Stimulated activated CD8-positive, alpha-beta memory T cell treated with anti-CD3 and anti-CD28 coated beads, Interleukin-4, amount 100 ng/mL, for 24 hours (primary cell): ENCODE measurements around the gene WDR41.

ENCODE experiments used
- DNase-seq: peaks from one replicate; pipeline ENCODE4 v3.0.0-alpha.2; 2020; ENCODE audit warnings: low read depth

WDR41 gene

GRCh38 chr5:77448831-77449230 is 43.3 kb downstream of the WDR41 start:
- DNase-seq, result no peak

DNA sequence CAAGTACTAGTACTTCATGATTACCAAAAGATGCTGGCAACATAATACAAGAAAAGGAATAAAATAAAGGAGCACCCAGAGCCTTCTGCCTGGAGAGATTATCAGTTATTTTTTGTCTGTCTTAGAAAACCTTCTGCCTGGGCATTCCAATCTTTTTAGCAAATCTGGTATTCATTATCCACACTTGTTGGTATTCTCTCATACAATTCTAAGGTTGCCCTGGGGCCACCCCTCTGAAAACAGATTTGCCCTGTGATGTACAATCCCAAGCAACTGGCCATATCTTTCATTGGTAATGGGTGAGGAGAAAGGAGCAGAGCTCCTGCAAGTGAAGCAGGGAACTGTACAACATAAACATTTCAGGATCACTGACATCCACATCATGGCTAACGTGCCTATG is 47.8 kb downstream of the WDR41 start:
- DNase-seq, result no peak

DNA sequence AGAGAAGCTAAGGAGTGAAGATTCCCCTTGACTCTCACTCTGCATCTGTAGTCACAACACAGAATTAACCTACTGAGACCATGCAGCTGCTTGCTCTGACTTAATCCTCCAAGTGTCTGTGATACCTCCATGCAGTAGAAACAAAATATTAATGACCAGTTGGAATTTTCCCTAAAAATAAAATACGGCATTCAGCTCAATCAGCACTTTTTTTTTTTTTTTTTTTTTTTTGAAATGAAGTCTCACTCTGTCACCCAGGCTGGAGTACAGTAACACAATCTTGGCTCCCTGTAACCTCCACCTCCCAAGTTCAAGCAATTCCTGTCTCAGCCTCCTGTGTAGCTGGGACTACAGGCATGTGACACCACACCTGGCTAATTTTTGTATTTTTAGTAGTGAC is 48.4 kb downstream of the WDR41 start:
- DNase-seq, result no peak

- no peak for DNase-seq
These were observed 54.0 kb downstream of the WDR41 start for GRCh38 chr5:77438071-77438470.

- DNase-seq, result no peak
These were observed 54.9 kb downstream of the WDR41 start for GRCh38 chr5:77437194-77437593.

DNA sequence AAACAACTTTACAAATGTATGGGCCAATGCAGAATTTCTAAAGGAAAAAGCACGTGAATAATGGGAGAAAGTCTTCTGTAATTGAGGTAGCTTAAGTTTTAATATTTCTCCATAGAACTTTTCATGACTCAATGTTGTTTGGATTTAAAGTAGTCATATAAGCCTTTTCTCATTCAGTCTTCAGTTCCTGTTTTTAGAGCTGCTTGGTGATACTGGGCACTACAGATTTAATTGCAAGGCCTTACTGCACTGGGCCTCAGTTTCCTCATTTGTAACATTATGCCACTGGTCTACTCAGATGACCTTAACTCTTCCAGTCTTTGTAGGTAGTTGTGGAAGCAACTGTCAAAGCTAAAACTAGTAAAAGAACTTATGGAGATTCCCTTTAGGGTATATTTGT is 60.4 kb downstream of the WDR41 start:
- no peak for DNase-seq

DNA sequence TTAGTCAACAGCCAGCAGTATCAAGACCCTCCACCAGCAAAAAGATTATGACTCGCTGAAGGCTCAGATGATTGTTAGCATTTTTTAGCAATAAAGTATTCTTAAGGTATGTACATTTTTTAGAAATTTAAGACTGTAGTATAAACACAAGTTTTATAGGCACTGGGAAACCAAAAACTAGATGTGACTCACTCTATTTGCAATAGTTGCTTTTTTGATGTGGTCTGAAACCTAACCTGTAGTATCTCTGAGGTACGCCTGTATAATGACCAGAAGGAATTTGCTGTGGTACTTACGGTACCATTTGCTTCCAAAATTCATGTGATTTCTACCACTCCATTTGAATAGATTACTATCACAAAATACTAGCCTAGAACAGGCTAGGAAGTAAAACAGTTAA is 60.8 kb downstream of the WDR41 start:
- no peak for DNase-seq

DNA sequence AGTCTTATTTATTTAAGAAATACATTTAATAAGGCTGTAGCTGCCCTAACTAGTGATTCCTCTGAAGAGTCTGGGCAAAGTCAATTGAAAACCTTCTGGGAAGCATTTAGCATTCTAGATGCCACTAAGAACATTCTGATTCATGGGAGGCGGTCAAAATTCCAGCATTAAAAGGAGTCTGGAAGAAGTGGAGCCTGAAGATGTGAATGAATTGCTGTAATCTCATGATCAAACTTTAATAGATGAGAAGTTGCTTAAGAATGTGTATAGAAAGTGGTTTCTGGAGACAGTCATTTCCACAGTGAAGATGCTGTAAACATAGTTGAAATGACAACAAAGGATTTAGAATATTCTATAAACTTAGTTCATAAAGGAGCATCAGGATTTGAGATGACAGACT is 61.4 kb downstream of the WDR41 start:
- no peak for DNase-seq

DNA sequence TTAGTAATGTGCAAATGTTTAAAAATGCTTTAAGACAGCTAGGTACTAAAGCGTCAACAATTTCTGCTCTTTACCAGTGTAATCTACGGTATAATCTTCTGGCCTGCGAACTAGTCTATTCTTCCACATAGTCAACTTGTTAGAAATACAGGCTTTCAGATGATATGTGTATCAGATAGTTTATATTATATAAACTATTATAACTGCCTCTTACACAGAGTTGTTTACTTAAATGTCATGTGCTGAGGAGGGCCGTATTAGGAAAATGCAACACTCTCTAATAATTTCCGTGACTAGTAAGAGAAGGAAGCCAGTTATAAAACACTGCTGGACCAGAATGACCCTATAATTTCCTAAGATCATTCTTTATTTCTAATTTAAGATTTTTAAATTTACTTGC is 63.6 kb downstream of the WDR41 start:
- DNase-seq, result no peak

DNA sequence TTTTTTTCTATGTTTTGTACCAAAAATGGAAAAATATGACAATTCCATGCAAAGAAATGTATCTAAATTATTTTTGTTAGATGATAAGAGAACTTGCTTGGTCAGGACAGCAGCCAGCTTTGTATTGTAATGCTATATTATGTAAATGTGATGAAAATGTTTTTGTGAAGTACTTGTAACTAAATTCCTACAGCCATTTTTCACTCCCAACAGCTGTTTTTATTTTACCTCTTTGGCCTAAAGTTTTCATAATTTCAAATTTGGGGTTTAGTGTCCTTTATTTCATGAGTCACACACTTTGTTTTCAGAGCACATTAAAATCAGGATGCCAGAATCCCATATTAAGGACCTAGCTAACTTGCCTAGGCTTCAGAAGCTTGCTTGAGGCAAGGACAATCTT is 64.1 kb downstream of the WDR41 start:
- DNase-seq, result no peak

- no peak for DNase-seq
These were observed 65.4 kb downstream of the WDR41 start for GRCh38 chr5:77426670-77427069.

GRCh38 chr5:77425998-77426659 is 66.0 kb downstream of the WDR41 start:
- no peak for DNase-seq

- DNase-seq, result no peak
These were observed 66.7 kb downstream of the WDR41 start for GRCh38 chr5:77425420-77425819.

DNA sequence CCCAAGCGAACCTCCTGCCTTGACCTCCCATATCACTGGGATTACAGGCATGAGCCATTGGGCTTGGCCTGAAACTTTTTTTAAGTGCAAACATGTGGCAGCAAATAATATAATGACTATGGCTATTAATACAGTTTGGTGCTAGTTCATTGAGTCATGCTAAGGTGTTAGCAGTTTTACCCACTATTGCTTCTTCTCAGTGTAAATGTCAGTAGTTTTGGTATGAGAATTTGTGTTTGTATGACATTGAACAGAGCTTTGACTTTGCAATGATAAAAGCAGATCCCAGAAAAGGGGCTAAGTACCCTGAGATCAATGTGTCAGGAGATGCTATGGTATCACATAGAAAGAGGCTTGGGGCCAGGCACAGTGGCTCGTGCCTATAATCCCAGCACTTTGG is 67.2 kb downstream of the WDR41 start:
- DNase-seq, result no peak

DNA sequence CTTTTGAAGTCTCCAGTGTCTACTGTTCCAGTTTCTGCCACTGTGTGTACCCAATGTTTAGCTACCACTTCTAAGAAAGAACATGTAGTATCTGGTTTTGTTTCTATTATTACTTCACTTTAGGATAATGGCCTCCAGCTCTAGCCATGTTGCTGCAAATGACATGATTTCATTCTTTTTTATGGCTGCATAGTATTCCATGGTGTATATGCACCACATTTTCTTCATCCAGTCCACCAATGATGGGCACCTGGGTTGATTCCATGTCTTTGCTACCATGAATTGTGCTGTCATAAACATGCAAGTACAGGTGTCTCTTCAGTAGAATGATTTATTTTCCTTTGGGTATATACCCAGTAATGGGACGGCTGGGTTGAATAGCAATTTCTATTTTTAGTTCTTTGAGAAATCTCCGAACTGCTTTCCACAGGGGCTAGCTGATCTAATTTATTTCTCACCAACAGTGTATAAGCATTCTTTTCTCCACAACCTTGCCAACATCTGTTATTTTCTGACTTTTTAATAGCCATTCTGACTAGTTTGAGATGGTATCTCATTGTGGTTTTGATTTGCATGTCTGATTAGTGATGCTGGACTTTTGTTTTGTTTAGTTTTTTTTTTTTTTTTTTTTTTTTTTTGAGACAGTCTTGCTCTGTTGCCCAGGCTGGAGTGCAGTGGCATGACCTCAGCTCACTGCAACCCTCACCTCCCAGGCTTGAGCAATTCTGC is 68.9 kb downstream of the WDR41 start:
- no peak for DNase-seq

DNA sequence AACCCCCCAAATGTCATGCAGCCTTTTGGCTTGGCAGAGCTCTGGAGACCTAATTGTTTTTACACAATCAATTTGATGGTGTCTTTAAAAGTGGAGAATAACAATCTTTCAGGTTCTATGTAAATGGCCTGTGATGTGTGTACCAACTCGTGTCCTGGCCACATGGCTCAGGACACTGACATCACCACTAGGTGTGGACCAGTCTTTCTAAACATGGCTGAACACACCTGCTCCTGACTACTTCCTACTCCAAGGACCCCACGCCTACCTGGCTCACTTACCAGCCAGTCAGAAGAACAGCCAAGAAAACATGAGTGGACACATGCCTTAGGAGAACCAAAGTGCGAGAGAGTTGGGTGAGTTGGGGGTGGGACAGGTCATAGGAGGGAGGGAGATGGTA is 71.2 kb downstream of the WDR41 start:
- DNase-seq, result no peak

DNA sequence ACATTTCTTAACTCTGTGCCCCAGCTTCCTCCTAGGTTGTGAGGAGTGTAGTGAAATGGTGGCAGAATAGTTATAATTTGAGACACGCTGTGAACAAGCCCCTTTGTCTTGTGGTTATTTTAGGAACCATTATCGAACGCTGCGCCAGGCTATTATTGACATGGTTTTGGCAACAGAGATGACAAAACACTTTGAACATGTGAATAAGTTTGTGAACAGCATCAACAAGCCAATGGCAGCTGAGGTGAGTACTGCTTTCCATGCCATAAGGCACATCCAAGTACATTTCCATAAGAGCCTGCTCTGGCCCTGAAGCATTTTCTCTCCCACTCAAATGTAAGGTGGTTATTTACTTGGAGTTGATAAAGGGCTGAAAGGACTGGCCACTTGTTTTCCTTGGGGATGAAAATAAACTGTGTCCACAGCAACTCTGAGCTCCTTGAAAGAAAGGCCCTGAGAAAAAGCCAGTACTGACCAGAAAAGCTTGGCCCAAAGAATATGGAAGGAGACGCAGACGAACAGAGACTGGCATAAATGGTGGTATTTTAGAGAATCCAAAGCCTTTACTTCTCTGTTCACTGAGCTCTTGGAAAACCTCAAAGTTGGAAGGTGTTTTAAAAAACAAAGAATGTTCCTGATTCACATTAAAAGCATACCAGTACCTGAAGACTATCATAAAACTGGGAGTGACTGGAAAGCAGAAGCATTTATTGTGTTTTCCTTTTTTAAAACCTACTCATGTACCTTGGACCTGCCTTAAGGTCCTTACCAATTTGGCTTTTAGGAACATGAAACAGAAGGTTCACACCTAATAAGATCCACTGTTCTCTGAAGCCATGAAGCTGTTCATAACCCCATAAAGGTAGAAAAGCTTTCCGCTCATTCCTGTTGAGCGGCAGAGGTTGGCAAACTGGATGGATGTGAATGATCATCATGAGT is 72.2 kb downstream of the WDR41 start:
- DNase-seq, result no peak

DNA sequence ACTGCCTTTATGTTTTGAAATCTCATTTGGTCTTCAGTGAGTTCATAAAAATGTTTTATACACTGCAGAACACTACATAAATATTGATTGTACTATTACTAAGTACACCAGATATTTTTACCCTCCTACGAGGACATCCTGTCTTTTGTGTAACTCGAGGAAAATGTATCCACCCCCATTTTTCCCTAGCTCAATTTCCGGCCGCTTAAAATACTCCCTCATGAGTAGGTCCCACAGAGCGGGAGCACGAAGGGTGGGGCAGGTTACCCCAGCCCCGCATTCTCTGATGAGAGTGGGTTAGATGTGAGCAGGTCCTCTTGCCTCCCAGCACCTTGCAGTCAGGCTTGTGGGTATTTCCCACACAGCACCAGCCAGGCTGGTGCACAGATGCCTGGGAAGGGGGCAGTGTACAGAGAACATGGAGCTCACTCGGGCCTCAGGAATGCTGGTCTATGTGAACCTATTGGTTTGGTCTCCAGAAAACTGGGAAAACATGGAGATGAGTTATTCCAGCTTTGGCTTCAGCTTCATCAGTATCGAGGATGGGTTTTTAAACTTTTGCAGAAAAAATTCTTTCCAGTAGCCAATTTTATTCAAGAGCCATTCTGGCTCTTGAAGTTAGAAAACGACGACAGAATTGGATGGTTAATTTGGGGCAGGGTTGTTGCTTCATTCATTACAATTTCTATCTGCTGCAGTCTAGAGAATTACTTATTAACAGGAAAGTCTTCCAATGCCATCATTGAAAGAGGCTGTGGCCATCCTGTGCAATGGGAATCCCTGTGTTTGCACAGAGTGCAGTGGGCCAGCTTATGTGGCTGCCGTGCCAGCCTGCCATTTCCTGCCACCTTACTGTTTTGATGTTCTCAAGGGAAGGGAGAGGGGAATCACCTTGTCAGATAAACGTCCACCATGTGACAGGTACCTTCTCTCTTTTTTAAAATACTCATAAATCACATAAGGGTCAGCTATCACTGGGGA is 73.2 kb downstream of the WDR41 start:
- no peak for DNase-seq

DNA sequence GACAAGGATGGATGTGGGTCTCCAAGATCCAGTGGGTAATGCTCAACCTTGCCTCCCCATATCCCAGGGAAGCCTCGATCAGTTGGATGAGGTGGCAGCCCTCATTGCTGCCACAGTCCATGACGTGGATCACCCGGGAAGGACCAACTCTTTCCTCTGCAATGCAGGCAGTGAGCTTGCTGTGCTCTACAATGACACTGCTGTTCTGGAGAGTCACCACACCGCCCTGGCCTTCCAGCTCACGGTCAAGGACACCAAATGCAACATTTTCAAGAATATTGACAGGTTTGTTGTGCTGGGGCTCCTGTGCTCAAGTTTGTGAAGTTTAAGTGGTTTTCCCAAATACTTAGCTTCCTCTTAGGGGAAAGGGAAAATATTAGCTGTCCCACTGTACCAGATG is 74.0 kb downstream of the WDR41 start:
- no peak for DNase-seq

GRCh38 chr5:77413049-77413448 is 79.1 kb downstream of the WDR41 start:
- no peak for DNase-seq

- no peak for DNase-seq
These were observed 82.1 kb downstream of the WDR41 start for GRCh38 chr5:77409870-77410621.
